Karpas-422 (cell line): Measurements from ENCODE around the gene BAHCC1. TPM values are rescaled to one million over a fixed set of nuclear protein-coding genes. Genes with fewer than 3 reads are reported as not detected.

ENCODE experiments used
- DNase-seq: peaks from one replicate; pipeline ENCODE4 v3.0.0-alpha.2; 2015
- H2AFZ ChIP-seq: fragments of 200-600 bp; sonication (generic); 2 replicates; pipeline ENCODE4 v1.6.1; 2014; ENCODE audit warnings: antibody characterized with exemption, low read length, mixed read lengths
- H3K27ac ChIP-seq: fragments of 200-600 bp; sonication (generic); 2 replicates; pipeline ENCODE4 v1.5.1; 2014; ENCODE audit warnings: mild to moderate bottlenecking, low read length, moderate library complexity
- H3K27me3 ChIP-seq: fragments of 200-600 bp; sonication (generic); 2 replicates; pipeline ENCODE4 v1.6.1; 2014; ENCODE audit warnings: low read length, mixed read lengths
- H3K36me3 ChIP-seq: fragments of 200-600 bp; sonication (generic); 2 replicates; pipeline ENCODE4 v1.6.1; 2014; ENCODE audit warnings: low read length, mixed read lengths; ENCODE audit not compliant: insufficient read depth
- H3K4me1 ChIP-seq: fragments of 200-600 bp; sonication (generic); 2 replicates; pipeline ENCODE4 v1.6.1; 2014; ENCODE audit warnings: mild to moderate bottlenecking, low read length, mixed read lengths
- H3K4me2 ChIP-seq: fragments of 200-600 bp; sonication (generic); 2 replicates; pipeline ENCODE4 v1.6.1; 2014; ENCODE audit warnings: low read length, low read depth, mild to moderate bottlenecking; ENCODE audit not compliant: poor library complexity, severe bottlenecking
- H3K4me3 ChIP-seq: fragments of 200-600 bp; sonication (generic); 2 replicates; pipeline ENCODE4 v1.5.1; 2014; ENCODE audit warnings: mild to moderate bottlenecking, antibody characterized with exemption, low read length, mixed read lengths
- H3K79me2 ChIP-seq: fragments of 200-600 bp; sonication (generic); 2 replicates; pipeline ENCODE4 v1.6.1; 2014; ENCODE audit warnings: mild to moderate bottlenecking, low read length, mixed read lengths
- H3K9ac ChIP-seq: fragments of 200-600 bp; sonication (generic); 2 replicates; pipeline ENCODE4 v1.6.0; 2014; ENCODE audit warnings: low read length
- H3K9me2 ChIP-seq: fragments of 200-600 bp; sonication (generic), shearing (Covaris generic); replicated peaks from 2 replicates; pipeline ENCODE4 v1.6.0; 2014; ENCODE audit warnings: mild to moderate bottlenecking, low read length, moderate library complexity; ENCODE audit not compliant: insufficient read depth
- H3K9me3 ChIP-seq: fragments of 300-700, 200-600 bp; sonication (generic); 2 replicates; pipeline ENCODE4 v1.6.1; 2014; ENCODE audit warnings: low read length, mixed read lengths
- H4K20me1 ChIP-seq: fragments of 200-600 bp; sonication (generic); 2 replicates; pipeline ENCODE4 v1.6.1; 2014; ENCODE audit warnings: mild to moderate bottlenecking, antibody characterized with exemption, low read length, low read depth; ENCODE audit not compliant: insufficient read depth
- total RNA-seq: library from RNA; depleted of rRNA; stranded (reverse); fragments of >200 nt; shearing (Covaris generic); gene quantifications from 2 replicates; pipeline ENCODE4 v1.2.3, GENCODE V29; 2014; ENCODE audit warnings: low replicate concordance

BAHCC1 gene
- total RNA-seq, 1 experiment from 2014 or later: not detected

DNA sequence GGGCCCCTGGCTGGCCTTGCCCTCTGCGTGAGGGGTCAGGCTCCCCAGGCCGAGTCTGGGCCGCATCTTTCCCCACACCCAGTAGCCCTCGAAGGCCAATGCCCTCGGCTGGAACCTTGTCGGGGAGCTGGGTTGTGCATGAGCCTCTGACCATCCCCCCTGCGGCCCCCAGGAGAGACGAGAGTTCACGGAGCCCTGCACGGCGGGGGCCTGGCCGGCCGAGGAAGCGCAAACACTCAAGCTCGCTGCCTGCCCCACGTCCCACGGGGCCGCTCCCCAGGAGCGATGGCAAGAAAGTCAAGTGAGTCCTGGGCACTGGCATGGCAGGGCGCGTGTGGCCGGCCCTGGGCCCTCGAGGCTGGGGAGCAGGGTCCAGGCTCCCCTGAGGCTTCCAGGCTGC lies 57.3 kb downstream of the BAHCC1 start:
- no peak for DNase-seq
- H3K27ac ChIP-seq: no peak overlapping the region
- no peaks in the 10 kb centered on the region for H3K27me3 ChIP-seq

DNA sequence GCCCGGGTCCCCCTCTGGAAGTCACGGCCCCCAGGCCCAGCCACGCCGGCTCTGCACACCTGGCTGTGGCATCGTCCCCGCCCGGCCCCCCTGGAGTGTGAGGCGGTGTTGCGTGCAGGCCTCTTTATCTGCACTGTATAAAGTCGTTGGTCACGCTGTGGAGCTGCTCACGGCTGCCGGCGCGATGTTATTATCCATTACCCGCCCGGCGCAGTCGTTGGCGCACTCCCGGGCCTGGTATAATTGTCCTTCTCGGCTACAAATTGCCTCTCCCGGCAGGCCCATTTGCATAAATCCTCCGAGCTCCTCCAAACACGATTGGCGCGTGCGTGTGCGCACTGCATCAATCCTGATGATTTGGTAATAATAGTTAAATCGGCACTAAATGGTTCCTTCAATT lies 57.8 kb downstream of the BAHCC1 start:
- no peaks in the 10 kb centered on the region for H3K36me3 ChIP-seq
- no peaks in the 10 kb centered on the region for H3K79me2 ChIP-seq
- no peak overlapping the region for H3K9ac ChIP-seq
- H3K27me3 ChIP-seq: no peaks in the 10 kb centered on the region
- no peaks in the 10 kb centered on the region for H3K9me2 ChIP-seq
- no peak overlapping the region for H3K4me2 ChIP-seq
- no peak overlapping the region for H3K27ac ChIP-seq
- H3K4me3 ChIP-seq: no peak overlapping the region
- H4K20me1 ChIP-seq: no peaks in the 10 kb centered on the region; the same call in 1 of the 2 replicates
- no peak for DNase-seq
- no peaks in the 10 kb centered on the region for H3K9me3 ChIP-seq
- no peak overlapping the region for H2AFZ ChIP-seq
- no peaks in the 10 kb centered on the region for H3K4me1 ChIP-seq

More for the DNA sequence above, 57.3 kb downstream of the BAHCC1 start:
- no peak overlapping the region for H3K9ac ChIP-seq
- H4K20me1 ChIP-seq: no peaks in the 10 kb centered on the region; the same call in 1 of the 2 replicates
- H3K4me2 ChIP-seq: no peak overlapping the region
- no peak overlapping the region for H2AFZ ChIP-seq
- H3K4me1 ChIP-seq: no peaks in the 10 kb centered on the region
- no peaks in the 10 kb centered on the region for H3K9me2 ChIP-seq
- H3K79me2 ChIP-seq: no peaks in the 10 kb centered on the region
- H3K9me3 ChIP-seq: no peaks in the 10 kb centered on the region
- no peaks in the 10 kb centered on the region for H3K36me3 ChIP-seq
- no peak overlapping the region for H3K4me3 ChIP-seq

DNA sequence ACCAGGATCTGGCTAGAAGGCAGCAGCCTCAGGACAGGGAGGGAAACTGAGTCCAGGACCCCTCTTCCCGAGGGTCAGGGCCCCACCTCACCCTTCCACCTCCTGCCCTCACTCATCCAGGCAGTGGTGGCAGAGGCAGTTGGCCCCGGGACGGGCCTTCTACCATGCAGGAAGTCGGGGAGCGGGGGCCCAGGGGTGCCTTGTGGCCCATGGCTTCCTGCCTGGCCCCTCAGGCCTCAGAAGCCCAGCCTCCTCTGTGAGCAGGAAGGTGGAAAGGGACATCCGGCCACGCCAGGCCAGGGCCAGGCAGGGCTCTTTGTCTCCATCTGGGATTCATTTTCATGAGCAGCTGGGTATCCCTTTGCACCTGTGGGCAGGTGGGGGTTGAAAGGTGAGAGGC lies 58.5 kb downstream of the BAHCC1 start:
- H3K27ac ChIP-seq: no peak overlapping the region
- H3K4me3 ChIP-seq: no peak overlapping the region
- no peaks in the 10 kb centered on the region for H3K27me3 ChIP-seq
- no peak overlapping the region for H2AFZ ChIP-seq
- no peaks in the 10 kb centered on the region for H3K36me3 ChIP-seq
- H3K79me2 ChIP-seq: no peaks in the 10 kb centered on the region
- H3K4me2 ChIP-seq: no peak overlapping the region
- H4K20me1 ChIP-seq: no peaks in the 10 kb centered on the region; the same call in 1 of the 2 replicates
- DNase-seq: no peak
- no peak overlapping the region for H3K9ac ChIP-seq
- H3K4me1 ChIP-seq: no peaks in the 10 kb centered on the region
- no peaks in the 10 kb centered on the region for H3K9me2 ChIP-seq
- H3K9me3 ChIP-seq: no peaks in the 10 kb centered on the region

DNA sequence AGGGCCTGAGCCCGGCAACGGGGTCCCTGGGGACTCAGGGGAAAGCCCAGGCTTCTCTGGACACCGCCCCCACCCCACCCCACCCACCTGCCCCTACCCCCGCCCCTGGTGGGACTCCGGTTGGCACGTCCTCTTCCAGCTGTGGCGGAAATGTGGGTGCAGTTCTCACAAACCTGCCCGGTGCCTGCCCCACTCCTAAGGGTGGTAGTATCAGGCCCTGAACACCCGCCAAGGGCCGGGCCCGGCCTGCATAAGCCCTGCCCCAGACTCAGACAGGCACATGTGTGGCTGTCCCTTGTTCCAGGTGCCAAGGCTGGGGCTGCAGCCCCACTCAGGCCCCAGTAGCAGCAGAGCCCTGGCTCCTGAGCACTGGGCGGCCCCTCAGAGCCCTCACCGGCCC lies 59.2 kb downstream of the BAHCC1 start:
- Histone ChIP-seq H2AFZ (no peak overlapping the region), H3K27ac (no peak overlapping the region), H3K9me2 (no peaks in the 10 kb centered on the region), H3K9me3 (no peaks in the 10 kb centered on the region), H3K79me2 (no peaks in the 10 kb centered on the region), H3K4me1 (no peaks in the 10 kb centered on the region), H3K36me3 (no peaks in the 10 kb centered on the region), H3K9ac (no peak overlapping the region), H3K4me3 (no peak overlapping the region), H3K4me2 (no peak overlapping the region), H3K27me3 (no peaks in the 10 kb centered on the region), H4K20me1 (no peaks in the 10 kb centered on the region; the same call in 1 of the 2 replicates)
- no peak for DNase-seq

DNA sequence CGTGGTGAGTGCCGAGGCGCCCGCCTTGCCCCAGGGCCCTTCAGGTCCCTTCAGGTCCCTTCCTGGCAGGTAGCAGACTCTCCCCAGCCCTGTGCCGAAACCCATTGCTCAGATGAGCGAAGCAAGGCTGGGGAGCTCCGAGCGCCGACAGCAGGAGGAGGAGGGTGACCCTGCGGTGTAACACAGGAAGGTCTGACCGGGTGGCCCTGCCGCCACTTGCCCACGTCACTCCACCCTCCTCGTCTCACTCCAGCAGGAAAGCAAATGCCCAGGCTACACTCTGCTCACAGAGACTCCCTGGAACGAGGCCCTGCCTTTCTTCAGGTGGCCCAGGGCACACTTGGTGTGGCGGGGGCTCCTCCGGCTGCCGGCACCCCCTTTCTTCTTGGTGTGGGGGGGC lies 60.1 kb downstream of the BAHCC1 start:
- Histone ChIP-seq H3K79me2 (no peaks in the 10 kb centered on the region), H3K27me3 (no peaks in the 10 kb centered on the region), H3K27ac (no peak overlapping the region), H3K36me3 (no peaks in the 10 kb centered on the region), H3K9ac (no peak overlapping the region), H3K4me2 (no peak overlapping the region), H3K9me2 (no peaks in the 10 kb centered on the region), H4K20me1 (no peaks in the 10 kb centered on the region; the same call in 1 of the 2 replicates), H3K4me1 (no peaks in the 10 kb centered on the region), H2AFZ (no peak overlapping the region), H3K9me3 (no peaks in the 10 kb centered on the region), H3K4me3 (no peak overlapping the region)
- no peak for DNase-seq

DNA sequence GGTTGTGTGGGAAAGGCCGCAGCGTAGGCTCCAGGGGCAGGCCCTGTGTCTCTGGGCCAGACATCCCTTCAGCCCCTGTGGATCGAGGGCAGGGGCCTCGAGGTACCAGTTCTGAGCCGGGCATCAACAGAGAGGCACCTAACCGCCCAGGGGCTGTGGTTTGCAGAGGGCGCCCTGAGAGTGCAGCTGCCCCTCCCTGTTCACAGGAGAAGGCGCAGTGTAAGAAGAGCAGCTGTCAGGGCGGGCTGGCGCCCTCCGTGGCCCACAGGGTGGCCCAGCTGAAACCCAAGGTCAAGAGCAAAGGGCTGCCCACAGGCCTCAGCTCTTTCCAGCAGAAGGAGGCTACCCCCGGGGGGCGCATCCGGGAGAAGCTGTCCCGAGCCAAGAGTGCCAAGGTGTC lies 60.8 kb downstream of the BAHCC1 start:
- Histone ChIP-seq H3K4me3 (no peak overlapping the region), H3K9me3 (no peaks in the 10 kb centered on the region), H3K9ac (no peak overlapping the region), H3K4me2 (no peak overlapping the region), H3K79me2 (no peaks in the 10 kb centered on the region), H4K20me1 (no peaks in the 10 kb centered on the region; the same call in 1 of the 2 replicates), H3K36me3 (no peaks in the 10 kb centered on the region), H3K4me1 (no peaks in the 10 kb centered on the region), H2AFZ (no peak overlapping the region), H3K27ac (no peak overlapping the region), H3K27me3 (no peaks in the 10 kb centered on the region), H3K9me2 (no peaks in the 10 kb centered on the region)
- no peak for DNase-seq

DNA sequence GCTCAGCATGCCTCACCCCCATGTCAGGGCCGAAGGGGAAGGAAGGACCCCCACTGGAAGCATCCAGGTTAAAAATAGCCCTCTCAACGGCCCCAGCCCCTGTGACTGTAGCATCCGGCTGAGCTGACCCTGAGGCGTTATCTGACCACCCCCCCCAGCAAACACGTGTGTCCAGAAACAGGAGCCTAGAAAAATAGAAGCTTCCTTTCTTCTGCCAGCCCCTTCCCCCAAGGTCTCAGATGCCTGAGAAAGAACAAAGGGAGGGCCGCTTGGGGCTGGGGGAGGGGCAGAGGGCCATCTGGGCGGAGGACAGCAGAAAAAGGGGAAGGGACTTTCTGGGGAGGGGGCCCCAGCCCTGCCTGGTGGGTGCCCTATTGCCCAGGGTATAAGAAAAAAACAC lies 61.5 kb downstream of the BAHCC1 start:
- Histone ChIP-seq H3K4me1 (no peaks in the 10 kb centered on the region), H4K20me1 (no peaks in the 10 kb centered on the region; the same call in 1 of the 2 replicates), H3K9ac (no peak overlapping the region), H3K4me2 (no peak overlapping the region), H3K9me3 (no peaks in the 10 kb centered on the region), H3K36me3 (no peaks in the 10 kb centered on the region), H2AFZ (no peak overlapping the region), H3K9me2 (no peaks in the 10 kb centered on the region), H3K79me2 (no peaks in the 10 kb centered on the region), H3K27ac (no peak overlapping the region), H3K4me3 (no peak overlapping the region), H3K27me3 (no peaks in the 10 kb centered on the region)
- no peak for DNase-seq

DNA sequence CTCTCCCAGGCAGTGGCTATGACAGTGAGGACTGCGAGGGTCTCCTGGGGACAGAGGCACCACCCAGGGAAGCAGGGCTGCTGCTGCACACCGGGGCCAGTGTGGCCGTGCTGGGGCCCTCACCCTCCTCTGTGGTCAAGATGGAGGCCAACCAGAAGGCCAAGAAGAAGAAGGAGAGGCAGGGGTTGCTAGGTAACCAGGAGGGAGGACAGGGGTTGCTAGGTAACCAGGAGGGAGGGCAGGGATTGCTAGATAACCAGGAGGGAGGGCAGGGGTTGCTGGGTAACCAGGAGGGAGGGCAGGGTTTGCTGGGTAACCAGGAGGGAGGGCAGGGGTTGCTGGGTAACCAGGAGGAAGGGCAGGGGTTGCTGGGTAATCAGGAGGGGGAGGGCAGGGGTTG lies 62.1 kb downstream of the BAHCC1 start:
- Histone ChIP-seq H3K9ac (no peak overlapping the region), H3K79me2 (no peaks in the 10 kb centered on the region), H3K27me3 (no peaks in the 10 kb centered on the region), H2AFZ (no peak overlapping the region), H3K4me2 (no peak overlapping the region), H3K9me3 (no peaks in the 10 kb centered on the region), H3K4me1 (no peaks in the 10 kb centered on the region), H4K20me1 (no peaks in the 10 kb centered on the region; the same call in 1 of the 2 replicates), H3K27ac (no peak overlapping the region), H3K4me3 (no peak overlapping the region), H3K36me3 (no peaks in the 10 kb centered on the region), H3K9me2 (no peaks in the 10 kb centered on the region)
- no peak for DNase-seq
